NCI-H1092 treated with DMSO at 0.1 percent for 48 hours (cell line): Measurements from ENCODE around the gene WDFY4.

Experiments
- DNase-seq: peaks from one replicate; lab custom pipeline; 2025; lab: John Stamatoyannopoulos, UW

The WDFY4 gene

GRCh38 chr10:48690791-48691660, 6.4 kb downstream of the WDFY4 start:
- DNase-seq = no peak

GRCh38 chr10:48691812-48692528, 7.3 kb downstream of the WDFY4 start:
- DNase-seq = no peak

- DNase-seq = no peak
Observed at GRCh38 chr10:48692748-48693147, 8.1 kb downstream of the WDFY4 start.

- DNase-seq = no peak
Observed at GRCh38 chr10:48693206-48693605, 8.5 kb downstream of the WDFY4 start.

GRCh38 chr10:48694371-48695030, 9.8 kb downstream of the WDFY4 start:
- no peak for DNase-seq

- DNase-seq = no peak
Observed at GRCh38 chr10:48695636-48696534, 11.2 kb downstream of the WDFY4 start.

- no peak for DNase-seq
Observed at GRCh38 chr10:48696535-48696873, 11.8 kb downstream of the WDFY4 start.

- no peak for DNase-seq
Observed at GRCh38 chr10:48697091-48697490, 12.4 kb downstream of the WDFY4 start.

GRCh38 chr10:48697821-48698764, 13.4 kb downstream of the WDFY4 start:
- no peak for DNase-seq

GRCh38 chr10:48699011-48699627, 14.4 kb downstream of the WDFY4 start:
- no peak for DNase-seq

- DNase-seq = no peak
Observed at GRCh38 chr10:48700071-48700470, 15.4 kb downstream of the WDFY4 start.

- DNase-seq = no peak
Observed at GRCh38 chr10:48700493-48700892, 15.8 kb downstream of the WDFY4 start.

- no peak for DNase-seq
Observed at GRCh38 chr10:48701139-48701901, 16.6 kb downstream of the WDFY4 start.

GRCh38 chr10:48701941-48702340, 17.3 kb downstream of the WDFY4 start:
- no peak for DNase-seq

- DNase-seq = no peak
Observed at GRCh38 chr10:48703531-48704122, 19.0 kb downstream of the WDFY4 start.

GRCh38 chr10:48704156-48704555, 19.5 kb downstream of the WDFY4 start:
- no peak for DNase-seq

GRCh38 chr10:48705401-48705938, 20.8 kb downstream of the WDFY4 start:
- no peak for DNase-seq

GRCh38 chr10:48707472-48707871, 22.8 kb downstream of the WDFY4 start:
- no peak for DNase-seq

- no peak for DNase-seq
Observed at GRCh38 chr10:48708144-48708543, 23.5 kb downstream of the WDFY4 start.
